Liver (tissue), 9 donors: Measurements from ENCODE around the gene POC5. TPM values are rescaled to one million over a fixed set of nuclear protein-coding genes. Genes with fewer than 3 reads are reported as not detected.

ENCODE experiments used
- DNase-seq: peaks from one replicate; pipeline ENCODE4 v3.0.0-alpha.2; 2017; ENCODE audit warnings: low spot score
- H3K27ac ChIP-seq, 2 donors: one replicate each; pipeline ENCODE4 v1.7.0; 2013; ENCODE audit warnings: inconsistent platforms in 2 of 2, low read length in 2 of 2, control low read depth in 1 of 2, low read depth in 1 of 2, mild to moderate bottlenecking in 1 of 2
- H3K27me3 ChIP-seq, 4 donors: one replicate each; pipeline versions ENCODE4 v1.6.1 to v1.7.0; 2013; ENCODE audit warnings: low read length in 3 of 4, inconsistent platforms in 1 of 4, mild to moderate bottlenecking in 1 of 4, moderate library complexity in 1 of 4; ENCODE audit not compliant: control insufficient read depth in 4 of 4, insufficient read depth in 4 of 4
- H3K36me3 ChIP-seq, 4 donors: one replicate each; pipeline versions ENCODE4 v1.6.1 to v1.7.0; 2013; ENCODE audit warnings: low read length in 3 of 4, mild to moderate bottlenecking in 3 of 4, low read depth in 1 of 4, moderate library complexity in 1 of 4; ENCODE audit not compliant: control insufficient read depth in 4 of 4, insufficient read depth in 3 of 4
- H3K4me1 ChIP-seq, 4 donors: one replicate each; pipeline versions ENCODE4 v1.6.1 to v1.7.0; 2013; ENCODE audit warnings: low read length in 3 of 4, mild to moderate bottlenecking in 3 of 4, moderate library complexity in 1 of 4; ENCODE audit not compliant: control insufficient read depth in 4 of 4, insufficient read depth in 4 of 4
- H3K4me3 ChIP-seq, 3 donors: one replicate each; pipeline versions ENCODE4 v1.6.1 to v1.7.0; 2013; ENCODE audit warnings: low read length in 3 of 3, control low read depth in 1 of 3, low read depth in 1 of 3, mild to moderate bottlenecking in 1 of 3
- H3K9ac ChIP-seq, 2 donors: one replicate each; pipeline ENCODE4 v1.7.0; 2013; ENCODE audit warnings: low read length in 2 of 2, mild to moderate bottlenecking in 2 of 2, moderate library complexity in 2 of 2, control low read depth in 1 of 2, low read depth in 1 of 2
- H3K9me3 ChIP-seq, 4 donors: one replicate each; pipeline versions ENCODE4 v1.6.1 to v1.7.0; 2013; ENCODE audit warnings: low read length in 3 of 4; ENCODE audit not compliant: control insufficient read depth in 4 of 4
- FOXA2 ChIP-seq: IDR thresholded peaks from 2 replicates; pipeline ENCODE4 v1.6.1; 2016; ENCODE audit warnings: antibody characterized with exemption
- HNF4A ChIP-seq, 2 donors: conservative IDR thresholded peaks; 2 replicates each; pipeline ENCODE4 v1.6.1; 2016; ENCODE audit warnings: antibody characterized with exemption in 2 of 2, mild to moderate bottlenecking in 2 of 2
- JUND ChIP-seq, 2 donors: IDR thresholded peaks; 2 replicates each; pipeline ENCODE4 v1.6.1; 2016; ENCODE audit warnings: antibody characterized with exemption in 2 of 2
- NR2F2 ChIP-seq: IDR thresholded peaks from 2 replicates; pipeline ENCODE4 v1.6.1; 2016; ENCODE audit warnings: antibody characterized with exemption
- RXRA ChIP-seq, 2 donors: IDR thresholded peaks; 2 replicates each; pipeline ENCODE4 v1.6.1; 2017 to 2018; ENCODE audit warnings: antibody characterized with exemption in 2 of 2, mild to moderate bottlenecking in 1 of 2
- YY1 ChIP-seq: IDR thresholded peaks from 2 replicates; pipeline ENCODE4 v1.6.1; 2016; ENCODE audit warnings: antibody characterized with exemption, mild to moderate bottlenecking
- WGBS: extraction: QIAGEN DNeasy Blood & Tissue Kit; methylation state at CpG from one replicate; pipeline ENCODE4 v1.1.7; 2013; 5-methylcytosine and 5-hydroxymethylcytosine counted together
- polyA plus RNA-seq, 2 donors: library from polyadenylated mRNA; stranded (reverse) in 1 of 2; unstranded in 1 of 2; fragments of 200-250 nt in 1 of 2; fragments of >200 nt in 1 of 2; fragmentation: Nextera tagmentation in 1 of 2; extraction: Ambion mirVana in 1 of 2; gene quantifications; one replicate each; pipeline versions ENCODE4 v1.2.1 to v1.2.3, GENCODE V29; 2013 to 2015
- total RNA-seq, 2 donors: library from RNA; depleted of rRNA; stranded (reverse); fragments of >200 nt; gene quantifications; one replicate each; pipeline ENCODE4 v1.2.3, GENCODE V29; 2014
- TF ChIP-seq, protein P1 (sequence below): IDR thresholded peaks from 2 replicates; pipeline ENCODE4 v1.6.1; 2016; ENCODE audit warnings: antibody characterized with exemption
- TF ChIP-seq, protein P2 (sequence below): IDR thresholded peaks from 2 replicates; pipeline ENCODE4 v1.6.1; 2016; ENCODE audit warnings: antibody characterized with exemption, mild to moderate bottlenecking
- TF ChIP-seq, protein P3 (sequence below): IDR thresholded peaks from 2 replicates; pipeline ENCODE4 v1.6.1; 2016; ENCODE audit warnings: antibody characterized with exemption
- TF ChIP-seq, protein P4 (sequence below): IDR thresholded peaks from 2 replicates; pipeline ENCODE4 v1.6.1; 2016; ENCODE audit warnings: antibody characterized with exemption
- donor health status: healthy.
- donor health status: healthy.
- donor health status: healthy.
- donor health status: healthy.
- donor health status: healthy.

The POC5 gene
- total and polyA plus RNA-seq, 4 donors = 2.3 to 6.7 (median 5.1) TPM

DNA sequence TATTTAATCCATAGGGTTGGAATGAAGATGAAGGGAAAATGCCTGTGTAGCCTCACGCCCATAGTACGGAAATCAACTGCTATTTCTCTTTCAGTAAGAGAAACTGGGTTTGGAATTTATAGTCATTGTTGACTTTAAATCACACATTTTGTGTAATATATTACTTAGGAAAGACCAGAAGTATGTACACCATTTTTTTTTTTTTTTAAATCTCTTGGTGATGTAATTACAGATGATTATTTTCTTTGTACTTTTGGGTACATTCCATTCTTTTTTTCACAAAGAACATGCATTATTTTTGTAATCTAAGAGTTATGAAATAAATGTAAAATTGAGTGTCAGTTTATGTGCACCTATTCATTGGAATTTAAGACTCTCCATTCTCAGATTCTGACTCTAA is 45.7 kb downstream of the POC5 start:
- H3K4me1 ChIP-seq = peaks cover 0 to 15% (median 4%) of the 10 kb centered on the region in 4 donors
- H3K9ac ChIP-seq = no peak overlapping the region
- H3K36me3 ChIP-seq = peaks cover 0 to 5% (median 3%) of the 10 kb centered on the region in 4 donors
- no peak for DNase-seq
- no peak overlapping the region for H3K4me3 ChIP-seq
- 95% methylated on average over 2 of the region's 2 CpGs for WGBS
- no peak for TF ChIP-seq FOXA2
- TF ChIP-seq, protein P1, sequence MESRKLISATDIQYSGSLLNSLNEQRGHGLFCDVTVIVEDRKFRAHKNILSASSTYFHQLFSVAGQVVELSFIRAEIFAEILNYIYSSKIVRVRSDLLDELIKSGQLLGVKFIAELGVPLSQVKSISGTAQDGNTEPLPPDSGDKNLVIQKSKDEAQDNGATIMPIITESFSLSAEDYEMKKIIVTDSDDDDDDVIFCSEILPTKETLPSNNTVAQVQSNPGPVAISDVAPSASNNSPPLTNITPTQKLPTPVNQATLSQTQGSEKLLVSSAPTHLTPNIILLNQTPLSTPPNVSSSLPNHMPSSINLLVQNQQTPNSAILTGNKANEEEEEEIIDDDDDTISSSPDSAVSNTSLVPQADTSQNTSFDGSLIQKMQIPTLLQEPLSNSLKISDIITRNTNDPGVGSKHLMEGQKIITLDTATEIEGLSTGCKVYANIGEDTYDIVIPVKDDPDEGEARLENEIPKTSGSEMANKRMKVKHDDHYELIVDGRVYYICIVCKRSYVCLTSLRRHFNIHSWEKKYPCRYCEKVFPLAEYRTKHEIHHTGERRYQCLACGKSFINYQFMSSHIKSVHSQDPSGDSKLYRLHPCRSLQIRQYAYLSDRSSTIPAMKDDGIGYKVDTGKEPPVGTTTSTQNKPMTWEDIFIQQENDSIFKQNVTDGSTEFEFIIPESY = no peak
- H3K27me3 ChIP-seq = no peaks in the 10 kb centered on the region
- H3K9me3 ChIP-seq = no peaks in the 10 kb centered on the region
- H3K27ac ChIP-seq = no peak overlapping the region

DNA sequence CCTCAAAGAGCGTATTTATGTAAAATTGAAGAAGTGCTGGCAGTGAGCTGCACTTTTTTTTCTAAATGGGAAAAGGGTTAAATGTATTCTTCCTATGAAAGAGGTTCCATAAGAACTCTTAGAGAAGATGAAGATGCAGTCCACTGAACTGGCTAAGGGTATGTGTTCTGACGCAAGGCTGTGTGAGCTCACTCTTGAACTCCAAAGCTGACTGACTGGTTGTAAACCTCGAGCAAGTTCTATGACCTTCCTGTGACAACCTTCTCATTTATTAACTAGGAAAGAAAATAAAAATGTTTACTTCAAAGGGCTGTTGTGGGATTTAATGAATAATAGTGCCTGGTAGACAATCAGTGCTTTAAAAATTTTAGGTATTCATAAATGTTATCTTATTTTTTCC is 46.7 kb downstream of the POC5 start:
- Histone ChIP-seq H3K9ac (no peak overlapping the region), H3K27ac (no peak overlapping the region), H3K36me3 (peaks cover 0 to 5% (median 3%) of the 10 kb centered on the region in 4 donors), H3K9me3 (no peaks in the 10 kb centered on the region), H3K4me1 (peaks cover 0 to 15% (median 4%) of the 10 kb centered on the region in 4 donors), H3K27me3 (no peaks in the 10 kb centered on the region), H3K4me3 (no peak overlapping the region)
- DNase-seq = no peak
- TF ChIP-seq, protein P2, sequence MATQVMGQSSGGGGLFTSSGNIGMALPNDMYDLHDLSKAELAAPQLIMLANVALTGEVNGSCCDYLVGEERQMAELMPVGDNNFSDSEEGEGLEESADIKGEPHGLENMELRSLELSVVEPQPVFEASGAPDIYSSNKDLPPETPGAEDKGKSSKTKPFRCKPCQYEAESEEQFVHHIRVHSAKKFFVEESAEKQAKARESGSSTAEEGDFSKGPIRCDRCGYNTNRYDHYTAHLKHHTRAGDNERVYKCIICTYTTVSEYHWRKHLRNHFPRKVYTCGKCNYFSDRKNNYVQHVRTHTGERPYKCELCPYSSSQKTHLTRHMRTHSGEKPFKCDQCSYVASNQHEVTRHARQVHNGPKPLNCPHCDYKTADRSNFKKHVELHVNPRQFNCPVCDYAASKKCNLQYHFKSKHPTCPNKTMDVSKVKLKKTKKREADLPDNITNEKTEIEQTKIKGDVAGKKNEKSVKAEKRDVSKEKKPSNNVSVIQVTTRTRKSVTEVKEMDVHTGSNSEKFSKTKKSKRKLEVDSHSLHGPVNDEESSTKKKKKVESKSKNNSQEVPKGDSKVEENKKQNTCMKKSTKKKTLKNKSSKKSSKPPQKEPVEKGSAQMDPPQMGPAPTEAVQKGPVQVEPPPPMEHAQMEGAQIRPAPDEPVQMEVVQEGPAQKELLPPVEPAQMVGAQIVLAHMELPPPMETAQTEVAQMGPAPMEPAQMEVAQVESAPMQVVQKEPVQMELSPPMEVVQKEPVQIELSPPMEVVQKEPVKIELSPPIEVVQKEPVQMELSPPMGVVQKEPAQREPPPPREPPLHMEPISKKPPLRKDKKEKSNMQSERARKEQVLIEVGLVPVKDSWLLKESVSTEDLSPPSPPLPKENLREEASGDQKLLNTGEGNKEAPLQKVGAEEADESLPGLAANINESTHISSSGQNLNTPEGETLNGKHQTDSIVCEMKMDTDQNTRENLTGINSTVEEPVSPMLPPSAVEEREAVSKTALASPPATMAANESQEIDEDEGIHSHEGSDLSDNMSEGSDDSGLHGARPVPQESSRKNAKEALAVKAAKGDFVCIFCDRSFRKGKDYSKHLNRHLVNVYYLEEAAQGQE = no peak
- TF ChIP-seq, protein P1 = no peak
- TF ChIP-seq RXRA (IDR thresholded peaks at IDR 0.05) = peak; percentile 50 to 76
- TF ChIP-seq JUND (IDR thresholded peaks at IDR 0.05) = peak in 1 of 2 donors; percentile 15
- TF ChIP-seq YY1 = no peak
- no peak for TF ChIP-seq HNF4A (conservative IDR thresholded peaks at IDR 0.05)
- TF ChIP-seq NR2F2 = no peak
- 66% methylated on average over 3 of the region's 3 CpGs for WGBS

DNA sequence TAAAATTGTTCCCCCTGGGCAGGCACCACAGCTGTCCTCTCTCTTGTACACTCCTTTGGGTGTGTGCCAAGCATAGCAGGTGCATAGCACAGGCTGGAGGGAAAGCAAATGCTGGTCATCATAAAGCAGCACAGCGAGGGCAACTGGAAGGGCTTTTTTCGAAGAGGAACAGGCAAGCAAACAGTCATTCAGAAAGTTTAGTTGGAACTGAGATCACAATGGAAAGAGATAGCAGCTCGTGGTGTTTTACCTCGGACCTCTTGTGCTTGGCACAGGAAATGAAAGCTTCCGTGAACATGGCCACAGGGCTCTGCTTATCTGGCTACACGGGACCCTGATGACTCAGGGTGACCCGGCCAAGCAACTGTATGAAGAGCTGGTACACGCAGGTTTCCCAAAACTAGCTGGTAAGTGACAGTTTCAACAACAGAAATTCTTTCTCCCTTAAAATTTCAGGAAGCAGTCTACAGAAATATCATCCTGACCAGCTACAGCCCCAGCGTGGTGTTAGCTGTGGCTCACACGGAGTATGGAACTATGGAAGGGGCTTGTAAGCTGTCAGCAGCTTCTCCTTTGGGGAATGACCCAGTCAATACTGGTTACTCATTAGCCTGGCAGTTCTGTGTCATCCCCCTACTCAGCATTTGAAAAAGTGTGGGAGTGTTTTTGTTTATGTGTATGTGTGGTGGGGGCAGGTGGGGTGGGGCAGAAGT is 48.1 kb downstream of the POC5 start:
- Histone ChIP-seq H3K36me3 (peaks cover 0 to 2% (median under 1%) of the 10 kb centered on the region in 4 donors), H3K9me3 (no peaks in the 10 kb centered on the region), H3K27ac (peak overlapping the region; percentile 82 to 87), H3K4me1 (peaks cover 0 to 15% (median 4%) of the 10 kb centered on the region in 4 donors), H3K4me3 (peak overlapping the region; percentile 48 to 73 (median 54)), H3K27me3 (no peaks in the 10 kb centered on the region), H3K9ac (peak overlapping the region; percentile 54 to 87)
- 6% methylated on average over 10 of the region's 10 CpGs for WGBS
- peak; percentile 49 for DNase-seq
- TF ChIP-seq, protein P2 = no peak
- TF ChIP-seq, protein P3, sequence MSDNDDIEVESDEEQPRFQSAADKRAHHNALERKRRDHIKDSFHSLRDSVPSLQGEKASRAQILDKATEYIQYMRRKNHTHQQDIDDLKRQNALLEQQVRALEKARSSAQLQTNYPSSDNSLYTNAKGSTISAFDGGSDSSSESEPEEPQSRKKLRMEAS = peak; percentile 59
- TF ChIP-seq, protein P1 = no peak
- TF ChIP-seq RXRA (IDR thresholded peaks at IDR 0.05) = peak; percentile 37 to 51
- TF ChIP-seq, protein P4, sequence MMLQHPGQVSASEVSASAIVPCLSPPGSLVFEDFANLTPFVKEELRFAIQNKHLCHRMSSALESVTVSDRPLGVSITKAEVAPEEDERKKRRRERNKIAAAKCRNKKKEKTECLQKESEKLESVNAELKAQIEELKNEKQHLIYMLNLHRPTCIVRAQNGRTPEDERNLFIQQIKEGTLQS = peak; percentile 12
- TF ChIP-seq NR2F2 = peak; percentile 85
